H1 (cell line): ENCODE measurements around the gene SBNO2.

Experiments used
- ATF2 ChIP-seq: IDR thresholded peaks from 2 replicates; pipeline ENCODE4 v1.6.1; 2012; ENCODE audit warnings: low read length, inconsistent platforms
- CBX8 ChIP-seq: fragments of 300-800, 300-1000 bp; sonication (generic); IDR thresholded peaks from 2 replicates; pipeline ENCODE4 v1.7.1; 2016; ENCODE audit warnings: low read depth, low read length, borderline replicate concordance
- GABPA ChIP-seq: IDR thresholded peaks from 2 replicates; pipeline ENCODE4 v1.6.1; 2011; ENCODE audit warnings: mild to moderate bottlenecking, low read length, moderate library complexity, borderline replicate concordance; ENCODE audit not compliant: insufficient read depth
- HDAC2 ChIP-seq, 2 experiments: fragments of 300-600 bp in 1 of 2; sonication (generic) in 1 of 2; IDR thresholded peaks; 2 replicates each; pipeline ENCODE4 v1.6.1; 2011 to 2012; ENCODE audit warnings: low read depth in 2 of 2, low read length in 2 of 2, mild to moderate bottlenecking in 2 of 2, moderate library complexity in 2 of 2, borderline replicate concordance in 1 of 2, inconsistent platforms in 1 of 2
- POLR2AphosphoS5 ChIP-seq: IDR thresholded peaks from 2 replicates; pipeline ENCODE4 v1.6.1; 2011; ENCODE audit warnings: low read depth, low read length
- RXRA ChIP-seq: IDR thresholded peaks from 2 replicates; pipeline ENCODE4 v1.6.1; 2011; ENCODE audit warnings: low read depth, mild to moderate bottlenecking, low read length, moderate library complexity; ENCODE audit not compliant: insufficient read depth
- SIRT6 ChIP-seq: IDR thresholded peaks from one replicate; pipeline ENCODE4 v1.7.1; 2012; ENCODE audit warnings: low read length, inconsistent platforms
- SP1 ChIP-seq: IDR thresholded peaks from 2 replicates; pipeline ENCODE4 v1.6.1; 2011; ENCODE audit warnings: low read depth, low read length
- TBP ChIP-seq: IDR thresholded peaks from 2 replicates; pipeline ENCODE4 v1.6.1; 2011; ENCODE audit warnings: low read depth, low read length, improper control_type of control experiment
- ZNF274 ChIP-seq: IDR thresholded peaks from 2 replicates; pipeline ENCODE4 v1.7.0; 2012; ENCODE audit warnings: low read length, borderline replicate concordance; ENCODE audit errors: extremely low read depth
- TF ChIP-seq, protein P1 (sequence below), 3 experiments: IDR thresholded peaks; 1 replicate in 2 of 3; 2 replicates in 1 of 3; pipeline versions ENCODE4 v1.5.1 to v1.6.1; 2011; ENCODE audit warnings: low read length in 3 of 3, mild to moderate bottlenecking in 3 of 3, inconsistent platforms in 2 of 3, low read depth in 1 of 3, moderate library complexity in 1 of 3; ENCODE audit not compliant: insufficient read depth in 1 of 3; ENCODE audit errors: control extremely low read depth in 1 of 3

DNA sequence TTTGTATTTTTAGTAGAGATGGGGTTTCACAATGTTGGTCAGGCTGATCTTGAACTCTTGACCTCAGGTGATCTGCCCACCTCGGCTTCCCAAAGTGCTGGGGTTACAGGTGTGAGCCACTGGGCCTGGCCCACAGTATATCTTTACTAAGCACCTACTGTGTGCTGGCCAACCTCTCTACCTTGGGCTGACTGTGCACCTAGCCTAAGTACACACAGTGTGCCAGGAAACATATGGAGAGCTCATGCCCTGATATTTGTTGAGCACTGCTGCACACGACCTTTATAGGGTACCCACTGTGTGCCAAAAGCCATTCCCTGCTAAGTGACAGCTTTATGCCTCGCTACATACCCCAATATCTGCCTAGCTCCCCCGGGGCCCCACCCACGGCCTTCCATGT, 113.4 kb downstream of the SBNO2 start:
- TF ChIP-seq, protein P1, sequence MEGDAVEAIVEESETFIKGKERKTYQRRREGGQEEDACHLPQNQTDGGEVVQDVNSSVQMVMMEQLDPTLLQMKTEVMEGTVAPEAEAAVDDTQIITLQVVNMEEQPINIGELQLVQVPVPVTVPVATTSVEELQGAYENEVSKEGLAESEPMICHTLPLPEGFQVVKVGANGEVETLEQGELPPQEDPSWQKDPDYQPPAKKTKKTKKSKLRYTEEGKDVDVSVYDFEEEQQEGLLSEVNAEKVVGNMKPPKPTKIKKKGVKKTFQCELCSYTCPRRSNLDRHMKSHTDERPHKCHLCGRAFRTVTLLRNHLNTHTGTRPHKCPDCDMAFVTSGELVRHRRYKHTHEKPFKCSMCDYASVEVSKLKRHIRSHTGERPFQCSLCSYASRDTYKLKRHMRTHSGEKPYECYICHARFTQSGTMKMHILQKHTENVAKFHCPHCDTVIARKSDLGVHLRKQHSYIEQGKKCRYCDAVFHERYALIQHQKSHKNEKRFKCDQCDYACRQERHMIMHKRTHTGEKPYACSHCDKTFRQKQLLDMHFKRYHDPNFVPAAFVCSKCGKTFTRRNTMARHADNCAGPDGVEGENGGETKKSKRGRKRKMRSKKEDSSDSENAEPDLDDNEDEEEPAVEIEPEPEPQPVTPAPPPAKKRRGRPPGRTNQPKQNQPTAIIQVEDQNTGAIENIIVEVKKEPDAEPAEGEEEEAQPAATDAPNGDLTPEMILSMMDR (IDR thresholded peaks at IDR 0.05; ENCODE audit: control extremely low read depth in 1 of 3, insufficient read depth in 1 of 3, low read depth in 1 of 3, low read length in 3 of 3): no peak
- TF ChIP-seq SP1 (no peak), RXRA (no peak), CBX8 (no peak), ATF2 (no peak), GABPA (no peak), HDAC2 (IDR thresholded peaks at IDR 0.05; ENCODE audit: borderline replicate concordance in 1 of 2, low read depth in 2 of 2, low read length in 2 of 2) (no peak), POLR2AphosphoS5 (no peak), SIRT6 (no peak), TBP (no peak), ZNF274 (no peak)
